Mammary epithelial cell (primary cell): ENCODE measurements around the gene CD48.

Experiments
- EZH2 ChIP-seq: IDR thresholded peaks from 2 replicates; pipeline ENCODE4 v1.6.1; 2012; ENCODE audit warnings: low read length, inconsistent platforms, borderline replicate concordance
- TF ChIP-seq, protein P1 (sequence below), 2 donors: IDR thresholded peaks in 1 of 2; conservative IDR thresholded peaks in 1 of 2; 2 replicates each; pipeline ENCODE4 v1.5.1; 2011 to 2012; ENCODE audit warnings: inconsistent platforms in 2 of 2, low read length in 2 of 2, mild to moderate bottlenecking in 2 of 2, control low read depth in 1 of 2, low read depth in 1 of 2; ENCODE audit not compliant: insufficient read depth in 1 of 2; ENCODE audit errors: extremely low read depth in 1 of 2

DNA sequence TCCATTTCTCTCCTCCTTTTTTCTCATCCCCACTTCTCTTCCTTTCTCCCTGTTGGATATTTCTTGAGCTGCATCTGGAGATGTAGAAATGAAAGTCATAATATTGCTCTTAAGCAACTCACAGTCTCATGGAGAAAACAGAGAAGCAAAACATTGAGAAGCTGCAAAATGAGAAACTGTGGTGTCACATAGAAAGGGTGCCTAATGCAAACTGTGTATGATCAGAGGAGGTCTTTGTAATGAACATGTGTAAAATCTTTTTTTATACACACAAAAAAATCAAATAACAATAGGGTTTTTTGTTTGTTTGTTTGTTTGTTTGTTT, 15.7 kb upstream of the CD48 start:
- TF ChIP-seq, protein P1, sequence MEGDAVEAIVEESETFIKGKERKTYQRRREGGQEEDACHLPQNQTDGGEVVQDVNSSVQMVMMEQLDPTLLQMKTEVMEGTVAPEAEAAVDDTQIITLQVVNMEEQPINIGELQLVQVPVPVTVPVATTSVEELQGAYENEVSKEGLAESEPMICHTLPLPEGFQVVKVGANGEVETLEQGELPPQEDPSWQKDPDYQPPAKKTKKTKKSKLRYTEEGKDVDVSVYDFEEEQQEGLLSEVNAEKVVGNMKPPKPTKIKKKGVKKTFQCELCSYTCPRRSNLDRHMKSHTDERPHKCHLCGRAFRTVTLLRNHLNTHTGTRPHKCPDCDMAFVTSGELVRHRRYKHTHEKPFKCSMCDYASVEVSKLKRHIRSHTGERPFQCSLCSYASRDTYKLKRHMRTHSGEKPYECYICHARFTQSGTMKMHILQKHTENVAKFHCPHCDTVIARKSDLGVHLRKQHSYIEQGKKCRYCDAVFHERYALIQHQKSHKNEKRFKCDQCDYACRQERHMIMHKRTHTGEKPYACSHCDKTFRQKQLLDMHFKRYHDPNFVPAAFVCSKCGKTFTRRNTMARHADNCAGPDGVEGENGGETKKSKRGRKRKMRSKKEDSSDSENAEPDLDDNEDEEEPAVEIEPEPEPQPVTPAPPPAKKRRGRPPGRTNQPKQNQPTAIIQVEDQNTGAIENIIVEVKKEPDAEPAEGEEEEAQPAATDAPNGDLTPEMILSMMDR (conservative IDR thresholded peaks at IDR 0.05 in 1 of 2, IDR thresholded peaks at IDR 0.05 in 1 of 2; ENCODE audit: extremely low read depth in 1 of 2, insufficient read depth in 1 of 2, low read depth in 1 of 2, low read length in 2 of 2): no peak
- no peak for TF ChIP-seq EZH2
